Anterior cingulate cortex (tissue), 58 donors: Measurements from ENCODE around the gene BCAS3.

Source experiments
- DNase-seq, 58 donors: peaks; one replicate each; lab custom pipeline; 2025; lab: John Stamatoyannopoulos, UW

BCAS3 gene

DNA sequence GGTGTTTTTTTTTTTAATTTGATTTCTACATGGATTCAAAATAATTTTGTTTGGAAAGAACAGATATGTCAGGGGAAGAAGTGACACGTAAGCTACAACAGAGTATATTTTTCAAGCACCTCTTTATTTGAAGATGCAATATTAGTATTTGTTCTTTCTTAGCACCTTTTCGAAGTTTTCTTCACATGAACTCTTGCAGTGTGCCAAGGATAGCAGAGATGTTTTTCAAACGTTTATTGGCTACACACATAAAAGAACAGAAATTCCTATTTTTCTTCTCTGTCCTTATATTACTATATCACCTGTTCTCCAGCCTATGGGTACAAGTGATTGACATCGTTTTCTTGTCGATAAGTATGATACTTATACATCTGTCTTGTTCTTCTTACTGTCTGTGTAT, 529.3 kb downstream of the BCAS3 start:
- DNase-seq: no peak

DNA sequence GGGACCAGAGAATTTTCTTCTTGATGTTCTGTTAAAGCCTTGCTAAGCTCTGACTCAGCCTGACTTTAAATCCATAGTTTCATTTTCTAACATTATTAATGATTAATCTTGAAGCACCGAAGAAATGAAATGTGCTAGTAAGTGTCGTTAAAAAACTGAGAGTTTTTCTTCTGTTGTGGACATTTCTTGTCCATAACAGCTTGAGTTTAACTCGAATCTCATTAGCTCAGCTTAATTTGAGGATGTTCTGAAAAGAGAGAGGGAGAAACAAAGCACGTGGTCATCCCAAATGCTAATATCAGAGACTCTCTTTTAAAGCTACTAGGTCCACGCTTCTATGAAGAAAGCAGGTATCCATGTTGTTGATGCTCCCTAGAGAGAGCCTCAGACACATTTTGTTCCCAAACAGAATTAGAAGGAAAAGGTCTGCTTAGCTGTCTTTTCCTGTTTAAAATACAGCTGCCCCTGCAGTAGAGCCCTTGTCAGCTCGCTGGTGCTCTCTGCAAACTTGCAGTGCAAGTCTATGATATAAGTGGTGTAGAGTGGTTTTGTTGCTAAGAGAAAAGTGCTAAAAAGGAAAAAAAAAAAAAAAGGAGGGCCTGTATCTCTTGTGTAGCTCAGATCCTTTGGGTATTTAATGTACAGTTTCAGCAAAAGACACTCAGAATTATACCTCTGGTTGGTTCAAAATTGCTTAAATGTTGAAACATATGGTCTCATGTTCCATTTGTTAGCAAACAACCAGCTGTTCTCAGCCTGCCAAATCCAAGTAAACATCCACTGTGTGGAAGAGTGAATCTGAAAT, 530.9 kb downstream of the BCAS3 start:
- peak in 1 of 58 donors; percentile 28 for DNase-seq

DNA sequence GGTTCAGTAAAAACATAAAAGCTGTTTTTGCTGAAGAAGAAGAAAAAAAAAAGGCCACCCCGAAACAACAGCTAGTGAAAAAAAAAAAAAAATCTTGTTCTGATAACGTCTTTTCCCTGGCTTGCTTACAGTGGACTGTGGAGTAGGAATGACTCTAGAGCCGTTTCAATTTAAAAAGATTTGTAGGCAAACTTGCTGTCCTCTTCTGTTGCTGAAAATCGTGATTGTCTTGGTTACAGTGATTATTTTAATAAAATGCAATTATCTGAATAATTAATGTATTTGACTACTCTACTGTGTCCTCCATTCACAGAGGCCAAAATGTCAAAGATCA, 531.4 kb downstream of the BCAS3 start:
- DNase-seq: no peak

DNA sequence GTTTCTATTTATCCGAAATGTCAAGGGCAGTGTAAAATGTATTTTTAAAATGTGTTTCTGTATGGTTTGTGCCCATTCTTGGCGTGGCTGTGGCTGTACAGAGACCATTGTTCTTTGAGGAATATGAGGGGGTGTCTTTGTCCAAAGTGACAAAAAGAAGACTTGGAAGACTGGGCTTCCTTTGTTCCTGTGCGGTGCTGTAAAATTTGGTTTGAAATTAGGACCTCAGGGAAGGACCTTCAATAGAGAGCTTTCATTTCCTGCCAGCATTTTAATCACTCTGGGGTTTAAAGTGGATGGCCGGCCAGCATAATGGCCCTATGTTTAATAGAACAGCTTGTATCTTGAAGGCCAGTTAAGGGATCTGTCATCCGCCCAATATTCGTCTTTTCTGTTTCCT, 531.9 kb downstream of the BCAS3 start:
- peak in 34 of 58 donors; percentile 1 to 78 (median 30) for DNase-seq

DNA sequence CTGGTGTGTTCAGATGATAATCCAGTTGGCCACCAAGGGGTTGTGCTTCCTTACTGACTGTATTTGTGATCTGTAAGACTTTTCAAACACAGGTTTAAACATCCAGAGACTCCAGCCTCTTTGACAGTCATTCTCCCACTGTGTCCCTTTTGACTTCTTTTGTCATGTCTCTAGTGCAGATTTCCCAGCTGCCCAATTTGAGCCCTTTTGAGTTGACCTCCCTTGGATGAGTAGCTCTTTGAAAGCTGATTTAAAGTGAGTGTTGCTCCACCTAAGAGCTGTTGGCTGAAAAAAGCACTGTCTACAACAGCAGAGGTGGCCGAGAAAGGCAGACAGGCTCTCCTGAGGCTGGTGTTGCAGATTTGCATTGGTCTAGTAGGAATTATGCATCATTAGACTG, 533.6 kb downstream of the BCAS3 start:
- no peak for DNase-seq

DNA sequence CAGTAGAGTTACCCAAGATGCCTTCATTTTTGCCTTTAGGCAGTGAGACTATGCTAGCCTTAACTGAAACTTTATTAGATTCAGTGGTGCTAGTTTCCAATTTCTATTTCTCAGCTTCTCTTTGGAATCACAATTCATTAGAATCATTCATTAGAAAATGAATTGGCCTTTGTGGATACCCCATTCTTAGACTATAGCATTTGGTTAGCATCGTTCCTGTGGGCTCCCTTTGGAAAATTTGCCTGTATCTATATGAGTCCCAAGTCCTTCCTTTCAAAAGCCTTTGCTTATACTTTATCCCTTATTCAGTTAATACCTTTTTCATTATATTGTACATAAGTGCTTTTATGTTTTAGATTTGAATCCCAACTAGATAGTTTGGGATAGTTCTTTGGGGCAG, 535.0 kb downstream of the BCAS3 start:
- DNase-seq: no peak

DNA sequence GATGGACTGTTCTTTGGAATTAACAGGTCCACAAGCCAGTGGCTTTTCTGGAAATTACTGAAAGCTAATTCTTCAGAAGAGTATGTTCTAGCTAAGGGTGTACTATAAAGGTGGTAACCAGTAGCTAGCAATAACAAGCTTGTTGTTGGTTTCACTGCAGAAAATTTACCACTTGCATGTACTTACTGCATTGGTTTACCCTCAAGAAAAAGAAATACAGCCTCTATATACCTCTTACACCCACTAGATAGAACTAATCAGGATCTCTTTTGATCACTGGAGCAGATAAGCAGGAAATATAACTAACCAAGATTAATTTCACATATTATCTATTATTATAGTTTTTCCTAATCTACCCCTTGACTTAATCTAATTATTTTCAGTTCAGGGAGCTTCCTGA, 537.1 kb downstream of the BCAS3 start:
- DNase-seq: no peak

DNA sequence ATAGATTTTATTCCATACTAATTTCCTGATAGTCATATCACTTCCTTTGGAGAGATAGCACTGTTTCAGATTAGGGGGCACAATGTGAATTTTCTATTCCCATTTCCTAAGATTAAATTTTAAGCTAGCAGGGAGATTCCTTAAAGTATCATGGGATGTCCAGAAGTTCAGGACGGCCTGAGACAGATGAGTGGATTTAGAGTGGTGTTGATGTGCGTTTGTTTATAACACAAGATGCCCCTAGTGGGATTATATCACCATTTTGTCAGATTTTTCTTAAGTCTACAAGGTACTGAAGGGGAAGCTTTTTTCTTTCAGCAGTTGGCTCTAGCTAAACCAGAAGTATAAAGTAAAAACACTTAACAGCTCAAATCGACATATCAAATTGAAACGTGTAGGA, 538.4 kb downstream of the BCAS3 start:
- no peak for DNase-seq

DNA sequence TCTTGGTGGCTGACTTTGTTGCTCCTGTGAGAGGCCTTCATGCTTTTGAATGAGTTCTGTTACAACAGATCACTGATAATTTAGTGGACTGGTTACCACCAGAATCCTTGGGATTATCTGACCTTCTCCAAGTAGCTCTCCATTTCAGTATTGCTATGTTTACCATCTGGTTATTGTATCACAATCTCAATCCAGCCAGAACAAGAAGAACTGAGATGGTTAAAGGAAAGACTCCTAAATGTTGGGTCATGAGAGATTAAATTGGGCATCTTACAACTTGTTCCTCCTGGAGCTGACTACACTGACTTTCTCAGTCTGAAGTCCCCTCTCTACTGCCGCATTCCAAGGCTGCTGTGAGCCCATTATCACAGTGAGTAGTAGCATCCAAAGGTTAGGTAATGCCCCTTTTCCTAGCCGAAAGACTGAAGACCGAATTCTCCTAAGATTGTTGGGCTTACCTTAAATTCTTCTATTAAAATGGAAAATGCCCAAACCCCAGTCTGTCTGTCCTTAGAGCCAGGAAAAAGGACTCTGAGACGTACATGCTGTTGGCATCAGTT, 540.3 kb downstream of the BCAS3 start:
- no peak for DNase-seq

DNA sequence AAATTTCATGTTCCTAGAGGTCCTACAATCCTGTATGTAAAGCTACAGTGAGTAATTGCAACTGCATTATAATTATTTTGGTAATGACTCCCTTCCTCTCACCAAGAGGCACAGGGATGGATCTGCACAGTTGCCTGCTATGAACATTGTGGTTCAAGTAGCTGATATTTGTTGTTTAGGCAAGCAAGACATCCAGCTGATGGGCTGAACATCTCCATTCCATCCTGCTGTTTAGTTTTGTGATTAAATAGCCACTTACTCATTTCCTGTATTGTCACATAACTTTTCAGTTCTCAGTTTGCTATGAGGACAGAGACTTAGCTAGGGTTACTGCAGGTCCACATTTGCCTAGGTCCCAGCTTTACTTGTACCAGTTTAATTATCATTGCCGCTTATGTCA, 540.8 kb downstream of the BCAS3 start:
- DNase-seq: no peak

DNA sequence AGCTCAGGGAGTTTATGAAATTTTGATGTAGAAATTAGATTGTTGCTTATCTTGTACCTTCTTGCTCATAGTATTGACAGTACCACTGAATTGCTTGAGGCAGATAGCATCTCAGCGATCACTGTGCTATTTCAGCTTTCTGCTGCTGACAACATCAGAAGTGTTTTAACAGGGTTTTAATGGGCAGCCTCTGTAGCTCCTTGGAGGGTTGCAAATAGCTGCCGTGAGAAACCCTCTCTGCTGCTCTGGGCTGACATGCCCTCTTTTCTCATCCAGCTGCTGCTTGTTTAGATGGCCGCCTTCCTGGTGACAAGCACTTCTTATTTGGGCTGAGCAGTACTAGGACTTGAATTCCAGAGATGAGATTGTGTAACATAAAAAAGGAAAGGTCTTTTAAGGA, 541.8 kb downstream of the BCAS3 start:
- no peak for DNase-seq

DNA sequence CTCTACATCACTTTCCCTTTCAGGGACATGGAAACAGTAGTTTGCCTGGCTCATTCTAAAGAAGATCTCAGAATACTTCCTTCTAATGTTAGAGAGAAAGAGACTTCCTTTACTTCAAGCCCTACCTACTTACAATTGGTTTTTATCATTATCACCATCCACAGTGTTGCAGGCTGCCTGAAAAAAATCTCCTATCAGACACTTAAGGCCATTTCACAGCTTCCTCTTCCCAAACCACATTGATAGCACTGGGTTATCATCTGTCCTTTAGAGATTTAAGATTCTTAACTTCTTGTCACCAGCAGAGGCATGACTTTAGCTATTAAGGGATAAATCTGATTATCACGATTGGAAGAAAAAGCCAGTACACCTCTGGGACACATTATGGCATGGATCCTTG, 543.5 kb downstream of the BCAS3 start:
- no peak for DNase-seq

DNA sequence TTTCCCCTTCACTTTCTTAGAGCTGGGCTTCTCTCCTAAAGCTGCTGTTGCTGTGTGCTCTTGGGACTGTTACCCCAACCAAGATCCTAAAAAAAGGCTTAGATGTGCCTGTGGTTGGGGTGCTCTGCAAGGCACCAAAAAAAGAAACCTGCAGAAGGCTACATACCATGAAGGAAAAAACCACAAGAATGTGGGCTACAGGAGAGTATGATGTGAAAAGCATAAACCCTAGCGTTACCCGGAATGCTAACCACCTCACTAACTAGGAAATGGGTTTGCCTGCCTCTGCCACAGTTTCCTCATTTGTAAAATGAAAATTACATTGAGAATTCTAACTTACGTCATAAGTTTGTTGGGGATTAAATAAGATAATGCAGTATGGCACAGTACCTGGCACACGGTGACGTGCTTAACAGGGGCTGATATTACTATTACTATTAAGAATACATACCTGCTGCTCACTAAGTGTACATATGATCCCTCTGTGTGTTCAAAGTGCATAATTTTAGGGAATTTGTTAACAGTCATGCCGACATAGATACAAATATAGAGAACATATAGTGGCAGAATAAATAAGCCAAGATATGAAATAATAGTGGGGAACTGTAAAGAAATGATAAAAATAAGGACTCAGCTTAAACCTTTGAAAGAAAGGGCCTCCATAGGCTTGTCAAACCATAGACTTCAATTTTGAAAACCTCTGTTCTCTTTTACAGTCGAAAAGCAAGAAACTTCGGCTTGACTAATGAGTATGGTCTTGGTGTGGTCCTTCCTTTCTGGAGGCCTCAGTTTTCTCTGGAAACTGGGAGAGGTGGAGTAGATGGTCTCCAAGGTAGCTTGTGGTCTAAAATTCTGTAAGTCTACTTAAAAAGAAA, 544.2 kb downstream of the BCAS3 start:
- DNase-seq: no peak

DNA sequence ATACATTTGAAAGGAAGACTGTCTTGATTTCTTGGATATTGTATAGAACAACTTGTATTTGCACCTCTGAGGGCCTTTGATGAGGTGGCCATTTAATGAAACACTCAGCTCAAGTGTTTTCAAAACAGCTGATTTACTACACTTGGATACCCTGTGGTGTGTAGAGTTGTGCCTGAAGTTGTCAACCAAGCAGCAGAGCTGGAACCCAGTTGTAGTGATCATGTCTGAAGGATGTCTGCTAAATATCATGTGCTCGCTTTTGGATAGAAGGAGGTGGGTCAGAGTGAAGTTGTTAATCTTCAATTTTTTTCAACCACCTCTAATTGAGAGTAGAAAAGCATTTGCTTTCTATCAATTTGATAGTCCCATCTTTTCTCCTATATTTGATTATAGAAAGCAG, 546.1 kb downstream of the BCAS3 start:
- DNase-seq: no peak

DNA sequence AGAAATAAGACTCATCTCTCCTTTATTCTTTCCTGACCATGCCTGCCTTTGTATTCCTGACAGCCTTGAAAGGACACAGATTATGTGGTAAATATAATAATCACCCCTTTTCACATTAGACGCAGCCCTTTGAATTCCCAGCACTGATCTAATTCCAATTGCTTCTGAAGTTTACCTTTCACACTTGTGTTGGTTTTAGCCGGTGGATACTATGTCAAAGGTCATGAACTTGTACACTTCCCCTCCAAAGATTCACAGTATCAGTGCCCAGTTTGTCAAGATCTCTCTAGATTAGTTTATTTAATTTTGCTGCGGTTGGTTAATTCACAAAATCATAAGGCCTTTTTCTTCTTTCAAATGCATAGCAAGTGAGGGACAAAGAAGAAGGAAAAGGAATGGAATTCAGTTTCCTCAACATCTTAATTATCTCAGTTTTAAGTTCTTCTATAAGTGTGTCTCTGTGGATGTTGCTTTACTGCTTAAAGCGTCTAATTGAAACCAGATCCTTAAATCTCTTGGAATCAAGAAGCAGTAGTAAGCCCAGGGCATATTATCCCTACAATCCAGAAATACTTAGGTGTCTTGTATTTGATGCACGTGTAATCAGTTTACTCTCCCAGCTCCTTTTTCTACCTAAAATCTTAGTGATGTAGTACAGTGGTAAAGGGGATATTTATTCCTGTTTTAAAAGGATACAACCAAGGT, 547.7 kb downstream of the BCAS3 start:
- no peak for DNase-seq

DNA sequence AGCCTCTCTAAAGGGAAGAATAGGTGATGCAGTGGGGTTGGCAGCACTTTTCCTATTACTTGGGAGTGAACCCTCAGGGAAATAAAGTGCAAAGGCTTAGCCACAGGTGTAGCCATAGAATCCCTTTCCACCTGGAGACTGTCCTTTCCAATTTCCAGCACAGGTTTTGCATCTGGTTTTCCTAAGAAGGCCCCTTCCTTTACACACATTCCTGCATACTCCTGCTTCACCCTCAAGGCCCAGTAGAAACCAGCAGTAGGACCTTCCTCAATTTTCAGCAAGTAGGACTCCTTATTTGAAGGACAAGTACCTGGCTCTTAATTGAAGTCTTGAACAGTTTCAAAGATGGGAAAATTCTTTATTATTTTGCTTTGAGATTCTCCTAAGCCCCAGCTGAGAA, 550.2 kb downstream of the BCAS3 start:
- DNase-seq: no peak

DNA sequence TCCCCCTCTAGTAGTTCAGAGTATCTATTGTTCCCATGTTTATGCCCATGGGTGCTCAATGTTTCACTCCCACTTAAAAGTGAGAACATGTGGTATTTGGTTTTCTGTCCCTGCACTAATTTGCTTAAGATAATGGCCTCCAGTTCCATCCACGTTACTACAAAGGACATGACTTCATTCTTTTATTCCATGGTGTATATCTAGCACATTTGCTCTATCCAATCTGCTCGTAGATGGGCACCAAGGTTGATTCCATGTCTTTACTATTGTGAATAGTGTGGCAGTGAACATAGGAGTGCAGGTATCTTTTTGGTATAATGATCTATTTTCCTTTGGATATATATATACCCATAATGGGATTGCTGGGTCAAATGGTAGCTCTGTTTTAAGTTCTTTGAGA, 552.8 kb downstream of the BCAS3 start:
- no peak for DNase-seq

DNA sequence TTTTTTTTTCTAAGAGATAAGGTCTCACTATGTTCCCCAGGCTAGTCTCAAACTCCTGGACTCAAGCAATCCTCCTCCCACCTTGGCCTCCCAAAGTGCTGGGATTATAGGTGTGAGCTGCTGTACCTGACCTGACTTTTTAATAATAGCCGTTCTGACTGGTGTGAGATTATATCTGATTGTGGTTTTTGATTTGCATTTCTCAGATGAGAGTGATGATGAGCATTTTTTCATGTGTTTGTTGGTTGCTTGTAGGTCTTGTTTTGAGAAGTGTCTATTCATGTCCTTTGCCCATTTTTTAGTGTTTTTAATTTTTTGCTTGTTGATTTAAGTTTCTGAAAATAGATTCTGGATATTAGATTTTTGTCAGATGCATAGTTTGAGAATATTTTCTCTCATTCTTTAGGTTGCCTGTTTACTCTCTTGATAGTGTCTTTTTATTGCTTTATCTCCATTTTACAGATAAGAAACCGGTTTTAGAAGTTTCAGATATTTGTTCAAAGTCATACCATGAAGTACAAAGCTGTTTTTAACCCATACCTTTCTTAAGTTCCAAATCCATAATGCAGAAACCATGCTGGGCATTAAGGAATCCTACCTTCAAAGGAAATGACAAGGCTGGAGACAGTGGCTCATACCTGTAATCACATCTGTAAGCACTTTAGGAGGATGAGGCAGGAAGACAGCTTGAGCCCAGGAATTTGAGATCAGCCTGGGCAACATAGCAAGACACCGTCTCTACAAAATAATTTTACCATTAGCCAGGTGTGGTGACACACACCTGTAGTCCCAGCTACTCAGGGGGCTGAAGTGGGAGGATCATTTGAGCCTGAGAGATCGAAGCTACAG, 553.5 kb downstream of the BCAS3 start:
- DNase-seq: no peak

DNA sequence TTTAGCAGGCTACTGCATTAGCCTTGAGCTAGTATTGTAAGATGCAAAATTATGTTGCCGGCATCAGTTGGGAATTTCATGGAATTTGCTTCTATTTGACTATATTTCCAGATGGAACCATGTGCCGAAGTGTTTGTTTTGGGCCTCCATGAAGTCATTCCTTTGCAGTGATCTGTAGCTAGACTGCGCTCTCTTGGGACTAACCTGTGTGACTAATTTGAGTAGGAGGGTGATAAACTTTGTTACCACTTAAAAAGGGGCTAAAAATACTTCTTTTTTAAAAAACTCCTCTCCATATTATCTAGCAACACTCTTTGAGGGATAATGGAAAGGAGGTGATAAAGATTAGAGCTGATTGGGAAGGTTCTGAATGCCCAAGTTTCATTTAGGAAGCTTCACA, 555.2 kb downstream of the BCAS3 start:
- DNase-seq: no peak
